LNCAP (cell line): ENCODE measurements around the gene FADS6.

Experiments
- CTCF ChIP-seq: fragments of 450-650 bp; IDR thresholded peaks from 2 replicates; pipeline ENCODE4 v1.5.1; 2017; ENCODE audit warnings: mild to moderate bottlenecking

FADS6 gene

GRCh38 chr17:74853669-74854068, 39.8 kb downstream of the FADS6 start:
- no peak for TF ChIP-seq CTCF

- TF ChIP-seq CTCF = no peak
Measured at GRCh38 chr17:74853048-74853397, 40.4 kb downstream of the FADS6 start.

GRCh38 chr17:74852237-74853047, 41.0 kb downstream of the FADS6 start:
- TF ChIP-seq CTCF = no peak

GRCh38 chr17:74851612-74852236, 41.7 kb downstream of the FADS6 start:
- TF ChIP-seq CTCF = no peak

- no peak for TF ChIP-seq CTCF
Measured at GRCh38 chr17:74850914-74851313, 42.5 kb downstream of the FADS6 start.

- TF ChIP-seq CTCF = no peak
Measured at GRCh38 chr17:74850310-74850709, 43.1 kb downstream of the FADS6 start.

GRCh38 chr17:74848656-74849399, 44.6 kb downstream of the FADS6 start:
- no peak for TF ChIP-seq CTCF
